Trophoblast cell (in vitro differentiated cells and primary cell): ENCODE measurements around the gene GDPD5.

Experiments
- DNase-seq, 2 donors: peaks; one replicate each; pipeline ENCODE4 v3.0.0-alpha.2; 2016
- H2AFZ ChIP-seq: 2 replicates; pipeline ENCODE4 v1.6.1; 2013; ENCODE audit warnings: low read length, moderate library complexity, mild to moderate bottlenecking; ENCODE audit not compliant: insufficient read depth, poor library complexity
- H2AK5ac ChIP-seq: 2 replicates; pipeline ENCODE4 v1.6.1; 2013; ENCODE audit warnings: mild to moderate bottlenecking, low read length
- H2BK120ac ChIP-seq: 2 replicates; pipeline ENCODE4 v1.6.1; 2013; ENCODE audit warnings: low read length, mild to moderate bottlenecking, moderate library complexity; ENCODE audit not compliant: insufficient read depth, poor library complexity
- H2BK12ac ChIP-seq: 2 replicates; pipeline ENCODE4 v1.6.1; 2013; ENCODE audit warnings: mild to moderate bottlenecking, low read length, moderate library complexity
- H2BK5ac ChIP-seq: 2 replicates; pipeline ENCODE4 v1.6.1; 2013; ENCODE audit warnings: low read length, low read depth, moderate library complexity, mild to moderate bottlenecking; ENCODE audit not compliant: poor library complexity
- H3K14ac ChIP-seq: 2 replicates; pipeline ENCODE4 v1.6.1; 2013; ENCODE audit warnings: mild to moderate bottlenecking, low read length
- H3K18ac ChIP-seq: 2 replicates; pipeline ENCODE4 v1.6.1; 2013; ENCODE audit warnings: mild to moderate bottlenecking, low read length
- H3K23ac ChIP-seq: 2 replicates; pipeline ENCODE4 v1.6.1; 2013; ENCODE audit warnings: low read length
- H3K27ac ChIP-seq: 2 replicates; pipeline ENCODE4 v1.5.1; 2013; ENCODE audit warnings: low read depth, mild to moderate bottlenecking, inconsistent platforms, low read length, moderate library complexity
- H3K27me3 ChIP-seq: 2 replicates; pipeline ENCODE4 v1.6.1; 2013; ENCODE audit warnings: inconsistent platforms, mild to moderate bottlenecking, low read length, moderate library complexity; ENCODE audit not compliant: insufficient read depth
- H3K36me3 ChIP-seq, 2 experiments: 1 replicate in 1 of 2; 2 replicates in 1 of 2; pipeline ENCODE4 v1.6.1; 2013; ENCODE audit warnings: low read length in 2 of 2, mild to moderate bottlenecking in 2 of 2, moderate library complexity in 1 of 2; ENCODE audit not compliant: insufficient read depth in 2 of 2, control insufficient read depth in 1 of 2
- H3K4ac ChIP-seq: 2 replicates; pipeline ENCODE4 v1.6.1; 2013; ENCODE audit warnings: low read depth, mild to moderate bottlenecking, low read length, moderate library complexity
- H3K4me1 ChIP-seq, 2 experiments: 1 replicate in 1 of 2; 2 replicates in 1 of 2; pipeline ENCODE4 v1.6.1; 2013; ENCODE audit warnings: low read length in 2 of 2, mild to moderate bottlenecking in 2 of 2, moderate library complexity in 1 of 2; ENCODE audit not compliant: insufficient read depth in 2 of 2, control insufficient read depth in 1 of 2
- H3K4me2 ChIP-seq: 2 replicates; pipeline ENCODE4 v1.6.1; 2013; ENCODE audit warnings: inconsistent platforms, mild to moderate bottlenecking, low read length, moderate library complexity
- H3K4me3 ChIP-seq: 2 replicates; pipeline ENCODE4 v1.5.1; 2013; ENCODE audit warnings: mild to moderate bottlenecking, low read depth, low read length, inconsistent platforms
- H3K79me1 ChIP-seq: one replicate; pipeline ENCODE4 v1.6.1; 2013; ENCODE audit warnings: low read length
- H3K79me2 ChIP-seq: 2 replicates; pipeline ENCODE4 v1.6.1; 2013; ENCODE audit warnings: low read length, mild to moderate bottlenecking; ENCODE audit not compliant: control insufficient read depth, insufficient read depth, poor library complexity
- H3K9ac ChIP-seq: 2 replicates; pipeline ENCODE4 v1.6.1; 2013; ENCODE audit warnings: mild to moderate bottlenecking, low read length
- H3K9me3 ChIP-seq: 2 replicates; pipeline ENCODE4 v1.6.1; 2013; ENCODE audit warnings: low read depth, mild to moderate bottlenecking, control low read depth, inconsistent platforms, low read length; ENCODE audit not compliant: insufficient read depth
- H4K12ac ChIP-seq: 2 replicates; pipeline ENCODE4 v1.6.1; 2013; ENCODE audit warnings: low read depth, mild to moderate bottlenecking, low read length, moderate library complexity
- H4K8ac ChIP-seq: 2 replicates; pipeline ENCODE4 v1.6.1; 2013; ENCODE audit warnings: low read depth, mild to moderate bottlenecking, low read length, moderate library complexity
- H4K91ac ChIP-seq: one replicate; pipeline ENCODE4 v1.6.1; 2013; ENCODE audit warnings: low read depth, mild to moderate bottlenecking, low read length, moderate library complexity
- WGBS: extraction: QIAGEN DNeasy Blood & Tissue Kit; methylation state at CpG from one replicate; pipeline ENCODE4 v1.1.7; 2013; ENCODE audit warnings: missing lambda C conversion rate; ENCODE audit not compliant: insufficient read length, insufficient coverage; ENCODE audit errors: extremely low coverage; 5-methylcytosine and 5-hydroxymethylcytosine counted together

The GDPD5 gene

GRCh38 chr11:75497788-75498409 lies 27.8 kb downstream of the GDPD5 start:
- Histone ChIP-seq H3K4me3 (no peak overlapping the region), H2AK5ac (peak overlapping the region; percentile 11), H3K4me2 (no peak overlapping the region), H4K91ac (peak overlapping the region; percentile 60), H3K4me1 (peaks cover 0 to 12% of the 10 kb centered on the region in 2 experiments), H3K36me3 (no peaks in the 10 kb centered on the region), H3K27ac (no peak overlapping the region), H3K9ac (no peak overlapping the region), H3K9me3 (no peaks in the 10 kb centered on the region), H3K18ac (no peak overlapping the region), H2BK12ac (no peak overlapping the region), H4K12ac (no peak overlapping the region), H3K23ac (no peak overlapping the region), H3K14ac (peak overlapping the region; percentile 2), H2AFZ (no peak overlapping the region), H3K4ac (no peak overlapping the region), H3K27me3 (no peaks in the 10 kb centered on the region), H3K79me2 (no peaks in the 10 kb centered on the region), H4K8ac (no peak overlapping the region), H2BK5ac (no peak overlapping the region), H3K79me1 (peaks cover 9% of the 10 kb centered on the region), H2BK120ac (no peak overlapping the region)
- no CpG with 5 or more reads among the region's 5 CpGs for WGBS
- DNase-seq: peak in 1 of 2 donors; percentile 41

- H3K14ac ChIP-seq: no peak overlapping the region
- H3K23ac ChIP-seq: no peak overlapping the region
- H2AFZ ChIP-seq: no peak overlapping the region
- H3K4me2 ChIP-seq: no peak overlapping the region
- DNase-seq: no peak
- H3K36me3 ChIP-seq: no peaks in the 10 kb centered on the region
- no peak overlapping the region for H4K91ac ChIP-seq
- H3K4ac ChIP-seq: no peak overlapping the region
- no peak overlapping the region for H3K9ac ChIP-seq
- peaks cover 11% of the 10 kb centered on the region for H3K79me1 ChIP-seq
- no peak overlapping the region for H3K27ac ChIP-seq
- peaks cover 6 to 22% of the 10 kb centered on the region in 2 experiments for H3K4me1 ChIP-seq
- no peak overlapping the region for H2BK5ac ChIP-seq
- H2BK12ac ChIP-seq: no peak overlapping the region
- no peak overlapping the region for H2BK120ac ChIP-seq
- no peaks in the 10 kb centered on the region for H3K9me3 ChIP-seq
- no CpG with 5 or more reads among the region's 6 CpGs for WGBS
- no peaks in the 10 kb centered on the region for H3K79me2 ChIP-seq
- no peak overlapping the region for H3K18ac ChIP-seq
- H4K12ac ChIP-seq: no peak overlapping the region
- no peaks in the 10 kb centered on the region for H3K27me3 ChIP-seq
- no peak overlapping the region for H4K8ac ChIP-seq
- no peak overlapping the region for H2AK5ac ChIP-seq
- H3K4me3 ChIP-seq: no peak overlapping the region
These were observed 29.4 kb downstream of the GDPD5 start for GRCh38 chr11:75496305-75496752.

- Histone ChIP-seq H3K79me2 (no peaks in the 10 kb centered on the region), H2BK120ac (no peak overlapping the region), H4K8ac (no peak overlapping the region), H3K79me1 (peaks cover 11% of the 10 kb centered on the region), H3K14ac (no peak overlapping the region), H3K27ac (no peak overlapping the region), H3K4ac (no peak overlapping the region), H4K91ac (no peak overlapping the region), H2BK12ac (no peak overlapping the region), H3K4me1 (peaks cover 8 to 25% of the 10 kb centered on the region in 2 experiments), H3K4me3 (no peak overlapping the region), H3K9me3 (no peaks in the 10 kb centered on the region), H3K9ac (no peak overlapping the region), H2AK5ac (no peak overlapping the region), H2BK5ac (no peak overlapping the region), H3K4me2 (no peak overlapping the region), H3K36me3 (no peaks in the 10 kb centered on the region), H3K23ac (no peak overlapping the region), H4K12ac (no peak overlapping the region), H3K27me3 (no peaks in the 10 kb centered on the region), H3K18ac (no peak overlapping the region), H2AFZ (no peak overlapping the region)
- DNase-seq: no peak
- WGBS: no CpG with 5 or more reads among the region's 4 CpGs
These were observed 29.9 kb downstream of the GDPD5 start for GRCh38 chr11:75495749-75496304.

GRCh38 chr11:75493626-75494025 lies 32.1 kb downstream of the GDPD5 start:
- WGBS: no CpG with 5 or more reads among the region's 3 CpGs
- Histone ChIP-seq H3K9me3 (no peaks in the 10 kb centered on the region), H2BK12ac (no peak overlapping the region), H3K4ac (no peak overlapping the region), H4K91ac (no peak overlapping the region), H2AK5ac (no peak overlapping the region), H3K79me1 (peaks cover 13% of the 10 kb centered on the region), H3K27ac (no peak overlapping the region), H2BK5ac (no peak overlapping the region), H4K12ac (no peak overlapping the region), H3K4me1 (peaks cover 17 to 23% of the 10 kb centered on the region in 2 experiments), H3K14ac (no peak overlapping the region), H3K23ac (no peak overlapping the region), H3K4me2 (no peak overlapping the region), H3K18ac (no peak overlapping the region), H3K27me3 (no peaks in the 10 kb centered on the region), H2BK120ac (no peak overlapping the region), H3K4me3 (no peak overlapping the region), H4K8ac (no peak overlapping the region), H2AFZ (no peak overlapping the region), H3K79me2 (no peaks in the 10 kb centered on the region), H3K9ac (no peak overlapping the region), H3K36me3 (no peaks in the 10 kb centered on the region)
- DNase-seq: no peak
